ENCODE data around the gene NAP1L1.

The NAP1L1 gene
- total RNA-seq, result 513 to 579 (median 531) reads per million in 3 donors

GRCh38 chr12:76083904-76084862, at the start of gene NAP1L1:
Gene NAP1L1 (minus strand): TSS chr12:76084685. CDS start chr12:76074219, 10,466 bp downstream.
- no peaks in the 10 kb centered on the region for H3K9me3 ChIP-seq (ENCODE audit: control insufficient read depth, low read length)
- peak; percentile 92 to 94 (median 93) for DNase-seq
- H3K27ac ChIP-seq (ENCODE audit: insufficient read depth, low read length, poor library complexity, severe bottlenecking), result peak within 1 kb of the TSS; percentile 100
- H3K36me3 ChIP-seq (ENCODE audit: control insufficient read depth, insufficient read depth, low read length), result no peaks in the 10 kb centered on the region
- peak within 1 kb of the TSS; percentile 96 for H3K4me3 ChIP-seq (ENCODE audit: insufficient read depth, low read depth, low read length, poor library complexity, severe bottlenecking)
- H3K4me1 ChIP-seq (ENCODE audit: control insufficient read depth, insufficient read depth, low read length, poor library complexity, severe bottlenecking), result peaks cover 16% of the 10 kb centered on the region
- no peaks in the 10 kb centered on the region for H3K27me3 ChIP-seq (replicated peaks; ENCODE audit: control insufficient read depth, insufficient read depth, low read length, poor library complexity, severe bottlenecking)

GRCh38 chr12:76127588-76127987, 43.1 kb upstream of the NAP1L1 start:
- Histone ChIP-seq H3K27ac (ENCODE audit: insufficient read depth, low read length, poor library complexity, severe bottlenecking) (no peak overlapping the region), H3K4me1 (ENCODE audit: control insufficient read depth, insufficient read depth, low read length, poor library complexity, severe bottlenecking) (no peaks in the 10 kb centered on the region), H3K27me3 (replicated peaks; ENCODE audit: control insufficient read depth, insufficient read depth, low read length, poor library complexity, severe bottlenecking) (no peaks in the 10 kb centered on the region), H3K9me3 (ENCODE audit: control insufficient read depth, low read length) (no peaks in the 10 kb centered on the region), H3K36me3 (ENCODE audit: control insufficient read depth, insufficient read depth, low read length) (no peaks in the 10 kb centered on the region), H3K4me3 (ENCODE audit: insufficient read depth, low read depth, low read length, poor library complexity, severe bottlenecking) (no peak overlapping the region)
- DNase-seq, result no peak

GRCh38 chr12:76124456-76124855, 40.0 kb upstream of the NAP1L1 start:
- no peaks in the 10 kb centered on the region for H3K27me3 ChIP-seq (replicated peaks; ENCODE audit: control insufficient read depth, insufficient read depth, low read length, poor library complexity, severe bottlenecking)
- no peaks in the 10 kb centered on the region for H3K9me3 ChIP-seq (ENCODE audit: control insufficient read depth, low read length)
- no peak overlapping the region for H3K4me3 ChIP-seq (ENCODE audit: insufficient read depth, low read depth, low read length, poor library complexity, severe bottlenecking)
- no peak overlapping the region for H3K27ac ChIP-seq (ENCODE audit: insufficient read depth, low read length, poor library complexity, severe bottlenecking)
- no peaks in the 10 kb centered on the region for H3K4me1 ChIP-seq (ENCODE audit: control insufficient read depth, insufficient read depth, low read length, poor library complexity, severe bottlenecking)
- no peak for DNase-seq
- H3K36me3 ChIP-seq (ENCODE audit: control insufficient read depth, insufficient read depth, low read length), result no peaks in the 10 kb centered on the region

- Histone ChIP-seq H3K9me3 (ENCODE audit: control insufficient read depth, low read length) (no peaks in the 10 kb centered on the region), H3K36me3 (ENCODE audit: control insufficient read depth, insufficient read depth, low read length) (no peaks in the 10 kb centered on the region), H3K27ac (ENCODE audit: insufficient read depth, low read length, poor library complexity, severe bottlenecking) (no peak overlapping the region), H3K4me3 (ENCODE audit: insufficient read depth, low read depth, low read length, poor library complexity, severe bottlenecking) (no peak overlapping the region), H3K27me3 (replicated peaks; ENCODE audit: control insufficient read depth, insufficient read depth, low read length, poor library complexity, severe bottlenecking) (no peaks in the 10 kb centered on the region), H3K4me1 (ENCODE audit: control insufficient read depth, insufficient read depth, low read length, poor library complexity, severe bottlenecking) (no peaks in the 10 kb centered on the region)
- no peak for DNase-seq
These were observed 39.1 kb upstream of the NAP1L1 start for GRCh38 chr12:76123259-76124212.

- no peaks in the 10 kb centered on the region for H3K4me1 ChIP-seq (ENCODE audit: control insufficient read depth, insufficient read depth, low read length, poor library complexity, severe bottlenecking)
- no peaks in the 10 kb centered on the region for H3K36me3 ChIP-seq (ENCODE audit: control insufficient read depth, insufficient read depth, low read length)
- no peak overlapping the region for H3K4me3 ChIP-seq (ENCODE audit: insufficient read depth, low read depth, low read length, poor library complexity, severe bottlenecking)
- no peaks in the 10 kb centered on the region for H3K27me3 ChIP-seq (replicated peaks; ENCODE audit: control insufficient read depth, insufficient read depth, low read length, poor library complexity, severe bottlenecking)
- no peaks in the 10 kb centered on the region for H3K9me3 ChIP-seq (ENCODE audit: control insufficient read depth, low read length)
- DNase-seq, result no peak
- no peak overlapping the region for H3K27ac ChIP-seq (ENCODE audit: insufficient read depth, low read length, poor library complexity, severe bottlenecking)
These were observed 35.4 kb upstream of the NAP1L1 start for GRCh38 chr12:76119887-76120286.

GRCh38 chr12:76117751-76118150, 33.3 kb upstream of the NAP1L1 start:
- Histone ChIP-seq H3K4me3 (ENCODE audit: insufficient read depth, low read depth, low read length, poor library complexity, severe bottlenecking) (no peak overlapping the region), H3K9me3 (ENCODE audit: control insufficient read depth, low read length) (no peaks in the 10 kb centered on the region), H3K4me1 (ENCODE audit: control insufficient read depth, insufficient read depth, low read length, poor library complexity, severe bottlenecking) (no peaks in the 10 kb centered on the region), H3K36me3 (ENCODE audit: control insufficient read depth, insufficient read depth, low read length) (no peaks in the 10 kb centered on the region), H3K27ac (ENCODE audit: insufficient read depth, low read length, poor library complexity, severe bottlenecking) (no peak overlapping the region), H3K27me3 (replicated peaks; ENCODE audit: control insufficient read depth, insufficient read depth, low read length, poor library complexity, severe bottlenecking) (no peaks in the 10 kb centered on the region)
- DNase-seq, result no peak

- Histone ChIP-seq H3K27ac (ENCODE audit: insufficient read depth, low read length, poor library complexity, severe bottlenecking) (no peak overlapping the region), H3K27me3 (replicated peaks; ENCODE audit: control insufficient read depth, insufficient read depth, low read length, poor library complexity, severe bottlenecking) (no peaks in the 10 kb centered on the region), H3K9me3 (ENCODE audit: control insufficient read depth, low read length) (no peaks in the 10 kb centered on the region), H3K36me3 (ENCODE audit: control insufficient read depth, insufficient read depth, low read length) (no peaks in the 10 kb centered on the region), H3K4me1 (ENCODE audit: control insufficient read depth, insufficient read depth, low read length, poor library complexity, severe bottlenecking) (no peaks in the 10 kb centered on the region), H3K4me3 (ENCODE audit: insufficient read depth, low read depth, low read length, poor library complexity, severe bottlenecking) (no peak overlapping the region)
- no peak for DNase-seq
These were observed 32.7 kb upstream of the NAP1L1 start for GRCh38 chr12:76117067-76117691.

- Histone ChIP-seq H3K4me1 (ENCODE audit: control insufficient read depth, insufficient read depth, low read length, poor library complexity, severe bottlenecking) (no peaks in the 10 kb centered on the region), H3K36me3 (ENCODE audit: control insufficient read depth, insufficient read depth, low read length) (no peaks in the 10 kb centered on the region), H3K4me3 (ENCODE audit: insufficient read depth, low read depth, low read length, poor library complexity, severe bottlenecking) (no peak overlapping the region), H3K27me3 (replicated peaks; ENCODE audit: control insufficient read depth, insufficient read depth, low read length, poor library complexity, severe bottlenecking) (no peaks in the 10 kb centered on the region), H3K9me3 (ENCODE audit: control insufficient read depth, low read length) (no peaks in the 10 kb centered on the region), H3K27ac (ENCODE audit: insufficient read depth, low read length, poor library complexity, severe bottlenecking) (no peak overlapping the region)
- DNase-seq, result no peak
These were observed 29.6 kb upstream of the NAP1L1 start for GRCh38 chr12:76113800-76114757.

Measured in effector memory CD4-positive, alpha-beta T cell (primary cell).